ENCODE results near the gene ZNF37A.
"Not testable (repeated sequence)": the region's sequence is repeated elsewhere in the genome, so short reads cannot be mapped to it uniquely, and the experiment has no call there.

ZNF37A gene
- 8.7 to 33.0 (median 21.4) reads per million in 18 experiments for total RNA-seq

DNA sequence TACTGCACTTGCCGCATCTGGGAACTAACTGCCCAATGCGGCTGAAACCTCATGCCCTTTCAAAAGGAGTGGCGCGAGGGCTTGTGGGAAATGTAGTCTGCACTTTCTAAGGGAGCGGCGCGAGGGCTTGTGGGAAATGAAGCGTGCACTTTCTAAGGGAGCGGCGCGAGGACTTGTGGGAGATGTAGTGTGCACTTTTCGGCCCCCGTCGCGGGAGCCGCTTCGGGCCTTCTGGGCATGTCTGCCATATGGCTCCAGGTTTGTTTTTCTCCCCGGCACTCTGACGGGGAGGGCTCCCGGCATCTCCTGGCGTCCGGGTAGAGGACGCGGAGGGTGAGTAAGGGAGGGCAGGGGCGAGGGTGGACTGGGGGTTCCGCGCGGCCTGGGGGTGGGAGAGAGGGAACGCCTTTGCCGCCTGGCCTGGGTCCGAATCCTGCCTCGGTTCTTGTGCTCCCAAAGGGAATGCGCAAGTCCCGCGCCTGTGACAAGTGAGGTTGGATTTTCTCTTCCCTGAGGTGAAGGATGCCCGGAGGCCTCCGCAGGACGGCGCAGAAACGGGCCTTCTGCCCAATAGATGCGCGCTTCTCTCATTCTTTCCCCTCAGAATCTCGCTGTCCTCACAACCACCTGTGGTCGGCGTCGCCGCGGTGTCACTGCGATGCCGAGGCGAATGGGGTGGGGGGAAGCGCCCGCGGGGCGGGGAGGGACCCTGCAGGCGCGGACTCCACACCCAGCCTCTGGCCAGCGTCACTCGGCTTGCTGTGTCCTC, at the start of gene ZNF37A:
TSS of gene ZNF37A (plus strand) at position 180 of the 769 bp plus-strand sequence. CDS start 2,281 bp downstream, outside the sequence.
- peak; percentile 95 to 98 for DNase-seq

DNA sequence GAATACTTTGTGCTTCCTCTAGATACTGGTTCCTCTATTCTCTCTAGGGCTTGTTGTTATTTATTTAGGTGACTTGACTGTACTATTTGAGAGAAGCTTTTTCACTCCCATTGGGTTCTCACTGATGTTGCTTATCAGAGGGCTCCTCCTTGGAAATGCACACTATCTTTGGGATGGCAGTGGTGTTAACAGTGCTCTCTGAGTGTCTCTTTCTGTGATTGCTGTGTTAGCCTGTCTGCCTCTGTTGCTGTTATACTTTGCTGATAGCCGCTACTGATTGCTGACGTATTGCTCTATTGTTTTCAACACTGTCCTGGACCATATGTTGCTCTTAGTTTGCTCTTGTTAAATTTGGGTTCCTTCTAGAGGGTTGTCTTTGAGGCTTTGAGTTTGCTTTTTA, 49.0 kb upstream of the ZNF37A start:
- no peak for DNase-seq

- no peak for DNase-seq
Measured at GRCh38 chr10:38047666-38048065, 46.5 kb upstream of the ZNF37A start.

- no peak for DNase-seq
Measured at GRCh38 chr10:38050212-38050611, 43.9 kb upstream of the ZNF37A start.

GRCh38 chr10:38054361-38054797, 39.8 kb upstream of the ZNF37A start:
- DNase-seq: peak; percentile 13 to 48

- DNase-seq: not testable (repeated sequence)
Measured at GRCh38 chr10:38055274-38055894, 38.8 kb upstream of the ZNF37A start.

DNA sequence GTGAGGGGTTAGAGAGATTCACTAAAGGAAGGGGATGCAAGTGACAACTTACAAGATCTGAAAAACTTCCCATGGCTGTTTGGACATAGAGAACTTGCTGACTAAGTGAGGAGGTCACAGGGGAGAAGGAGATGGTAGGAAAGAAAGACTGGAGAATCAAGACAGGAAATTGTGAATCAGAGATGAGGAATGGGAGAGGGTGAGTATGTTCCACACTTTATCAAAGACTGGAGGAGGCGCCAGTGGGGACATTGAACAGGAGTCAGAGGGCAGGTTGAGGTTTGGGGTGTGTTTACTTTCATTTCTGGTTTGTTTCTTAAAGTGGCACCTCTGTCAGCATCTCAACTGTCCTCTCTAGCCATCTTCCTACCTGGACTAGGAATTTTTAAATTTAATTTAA, 24.5 kb upstream of the ZNF37A start:
- DNase-seq: not testable (repeated sequence)

DNA sequence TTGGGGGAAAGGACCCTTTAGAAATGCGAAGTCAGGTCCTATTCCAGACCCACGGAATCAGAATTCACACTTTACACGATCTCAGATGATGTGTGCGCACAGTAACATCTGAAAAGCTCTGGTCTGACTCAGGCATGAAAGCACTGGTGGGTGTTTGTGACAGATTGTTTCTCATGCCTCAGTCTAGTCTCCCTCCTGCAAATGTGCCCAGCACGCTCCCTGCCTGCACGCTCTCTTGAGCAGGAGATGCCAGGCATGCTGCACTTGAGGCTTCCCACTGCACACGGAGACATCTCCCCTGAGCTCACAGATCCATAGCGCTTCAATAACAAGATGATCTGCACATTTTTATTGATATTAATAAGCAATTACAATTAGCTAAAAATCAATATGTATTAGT, 23.6 kb upstream of the ZNF37A start:
- DNase-seq: no peak

- no peak for DNase-seq
Measured at GRCh38 chr10:38072552-38072951, 21.6 kb upstream of the ZNF37A start.

GRCh38 chr10:38076687-38077086, 17.4 kb upstream of the ZNF37A start:
- no peak for DNase-seq

GRCh38 chr10:38093318-38093717, 819 bp upstream of the ZNF37A start:
- DNase-seq: not testable (repeated sequence)

- no peak for DNase-seq
Measured at GRCh38 chr10:38093816-38094157, 350 bp upstream of the ZNF37A start.

GRCh38 chr10:38094927-38095574, 914 bp downstream of the ZNF37A start:
- no peak for DNase-seq

GRCh38 chr10:38102880-38103279, 8.7 kb downstream of the ZNF37A start:
- DNase-seq: no peak

GRCh38 chr10:38103756-38104155, 9.6 kb downstream of the ZNF37A start:
- no peak for DNase-seq

DNA sequence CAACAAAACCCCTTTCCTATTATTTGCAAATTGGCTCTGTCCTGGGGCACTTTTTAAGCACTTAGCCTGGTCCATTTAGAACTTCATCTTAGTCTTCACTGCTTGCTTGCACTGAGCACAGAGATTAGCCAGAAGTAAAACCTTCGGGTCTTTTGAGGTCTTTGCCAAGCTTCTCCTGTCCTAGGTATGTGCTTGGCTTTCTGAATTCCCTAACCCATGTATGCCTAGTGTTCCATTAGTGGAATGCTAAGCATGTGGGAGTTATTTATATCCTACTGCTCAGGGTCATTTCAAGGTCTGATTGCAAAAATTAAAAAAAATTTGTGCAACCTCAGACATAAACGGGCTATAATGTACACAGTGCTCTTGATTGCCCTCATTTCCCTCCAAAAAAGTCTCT, 18.0 kb downstream of the ZNF37A start:
- DNase-seq: no peak

GRCh38 chr10:38118072-38118807, 24.1 kb downstream of the ZNF37A start:
- no peak for DNase-seq

- no peak for DNase-seq
Measured at GRCh38 chr10:38119038-38119437, 24.9 kb downstream of the ZNF37A start.

GRCh38 chr10:38127812-38128211, 33.7 kb downstream of the ZNF37A start:
- DNase-seq: no peak

DNA sequence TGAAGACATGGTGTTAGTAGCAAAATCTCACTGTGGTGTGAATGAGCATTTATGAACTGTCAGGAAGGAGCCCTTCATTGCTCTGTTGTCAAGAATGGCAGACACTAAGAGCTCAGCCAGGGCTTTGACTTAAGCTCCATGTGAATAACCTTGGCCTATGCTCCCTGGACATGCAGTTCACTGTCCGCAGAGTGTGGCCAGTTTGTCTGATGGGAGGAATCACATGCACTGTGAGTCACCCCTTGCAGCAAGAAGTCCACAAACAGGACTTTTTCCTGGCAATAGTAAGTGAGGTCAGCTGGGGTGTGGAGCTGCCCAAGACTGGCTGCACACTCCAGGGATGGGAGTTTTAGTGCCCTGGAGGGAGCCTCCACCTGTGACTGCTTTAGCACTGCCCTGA, 49.5 kb downstream of the ZNF37A start:
- no peak for DNase-seq

- DNase-seq: no peak
Measured at GRCh38 chr10:38146579-38147333, 52.6 kb downstream of the ZNF37A start.

- DNase-seq: no peak
Measured at GRCh38 chr10:38147686-38148085, 53.5 kb downstream of the ZNF37A start.

Data from inflammatory macrophage (primary cell).